T-cell (primary cell): ENCODE data around the gene GNAT1. TPM values are rescaled to one million over a fixed set of nuclear protein-coding genes. Genes with fewer than 3 reads are reported as not detected.

ENCODE experiments used
- ATAC-seq, 4 experiments: fragments of 200-7000 bp in 3 of 4; fragments of 150-1000 bp in 1 of 4; cut with Tn5 transposase; replicated peaks in 1 of 4; 1 replicate in 3 of 4; 2 replicates in 1 of 4; pipeline ENCODE4 v1.10.0; 2021; ENCODE audit warnings: moderate library complexity in 3 of 4, mild to moderate bottlenecking in 2 of 4, moderate number of reproducible peaks in 1 of 4
- CTCF ChIA-PET, 2 donors: fragments of 300-600 bp; sonication (Branson Sonifier 250); formaldehyde crosslinking; loops; one replicate each; lab custom pipeline; 2022; ENCODE audit warnings: antibody characterized with exemption in 2 of 2; lab: Charles Lee
- POLR2A ChIA-PET, 2 donors: fragments of 300-600 bp; sonication (Branson Sonifier 250); formaldehyde crosslinking; loops; one replicate each; lab custom pipeline; 2022; ENCODE audit warnings: antibody characterized with exemption in 2 of 2; lab: Charles Lee
- DNase-seq, 35 experiments: peaks; one replicate each; pipeline versions ENCODE4 v3.0.0 to v3.0.0-alpha.2; 2013 to 2023
- H3K27ac ChIP-seq: one replicate; pipeline ENCODE4 v1.5.1; 2013; ENCODE audit warnings: low read length
- H3K27me3 ChIP-seq, 2 experiments: replicated peaks in 1 of 2; 1 replicate in 1 of 2; 2 replicates in 1 of 2; pipeline versions ENCODE4 v1.6.1 to v1.7.0; 2013; ENCODE audit warnings: low read length in 1 of 2, mixed read lengths in 1 of 2; ENCODE audit not compliant: control insufficient read depth in 2 of 2, insufficient read depth in 2 of 2; ENCODE audit errors: extremely low read depth in 1 of 2
- H3K36me3 ChIP-seq, 2 donors: 1 replicate in 1 of 2; 2 replicates in 1 of 2; pipeline versions ENCODE4 v1.6.1 to v1.7.0; 2013; ENCODE audit warnings: low read length in 1 of 2; ENCODE audit not compliant: control insufficient read depth in 2 of 2, insufficient read depth in 1 of 2; ENCODE audit errors: extremely low read depth in 1 of 2
- H3K4me1 ChIP-seq, 2 experiments: 1 replicate in 1 of 2; 2 replicates in 1 of 2; pipeline versions ENCODE4 v1.6.1 to v1.7.0; 2013; ENCODE audit warnings: low read length in 2 of 2, mixed read lengths in 1 of 2; ENCODE audit not compliant: insufficient read depth in 2 of 2, control insufficient read depth in 1 of 2; ENCODE audit errors: extremely low read depth in 1 of 2
- H3K4me3 ChIP-seq, 2 donors: 1 replicate in 1 of 2; 2 replicates in 1 of 2; pipeline versions ENCODE4 v1.5.1 to v1.7.0; 2013; ENCODE audit warnings: mild to moderate bottlenecking in 2 of 2, low read length in 1 of 2, moderate library complexity in 1 of 2; ENCODE audit not compliant: control insufficient read depth in 1 of 2; ENCODE audit errors: extremely low read depth in 1 of 2
- H3K9me3 ChIP-seq: 2 replicates; pipeline ENCODE4 v1.7.0; 2013
- H3K27ac Mint-ChIP-seq, 2 donors: one replicate each; pipeline ENCODE4 v1.8.0; 2020 to 2021; ENCODE audit warnings: mild to moderate bottlenecking in 2 of 2, mixed read lengths in 2 of 2
- H3K27me3 Mint-ChIP-seq, 2 donors: one replicate each; pipeline ENCODE4 v1.8.0; 2021 to 2022; ENCODE audit warnings: mixed read lengths in 2 of 2
- H3K36me3 Mint-ChIP-seq: one replicate; pipeline ENCODE4 v1.8.0; 2021; ENCODE audit warnings: mixed read lengths
- H3K4me1 Mint-ChIP-seq, 3 donors: one replicate each; pipeline ENCODE4 v1.8.0; 2020 to 2022; ENCODE audit warnings: mixed read lengths in 3 of 3, mild to moderate bottlenecking in 1 of 3
- H3K4me3 Mint-ChIP-seq, 3 donors: one replicate each; pipeline ENCODE4 v1.8.0; 2020 to 2022; ENCODE audit warnings: mild to moderate bottlenecking in 3 of 3, mixed read lengths in 3 of 3, moderate library complexity in 3 of 3
- H3K9me3 Mint-ChIP-seq, 3 donors: one replicate each; pipeline ENCODE4 v1.8.0; 2020 to 2022; ENCODE audit warnings: mixed read lengths in 3 of 3
- WGBS: methylation state at CpG from one replicate; pipeline ENCODE4 v1.1.5; 2013; ENCODE audit warnings: missing lambda C conversion rate; ENCODE audit not compliant: insufficient coverage; 5-methylcytosine and 5-hydroxymethylcytosine counted together
- total RNA-seq, 35 experiments: library from RNA in 6 of 35; stranded (reverse) in 6 of 35; fragments of 120-200 nt in 1 of 35; gene quantifications; one replicate each; pipeline versions ENCODE4 v1.2.1 to v1.2.4 and lab custom pipeline; 2013 to 2026

GNAT1 gene
- total RNA-seq, 5 donors from 2014 or later (not counting 1 experiment from before 2014, with no cell fraction given) = 0.28 TPM; not detected in 4

GRCh38 chr3:50203113-50203808, 11.9 kb downstream of the GNAT1 start:
- H3K9me3 Mint-ChIP-seq = no peaks in the 10 kb centered on the region
- no peak overlapping the region for H3K27ac Mint-ChIP-seq
- no peak for ATAC-seq
- ChIA-PET POLR2A (no interaction called here), CTCF (interaction anchor here in 1 of 2 donors (1.5 kb wide), 1 partner anchor 9 kb away, joined by 4 read pairs; no protein-coding TSS in a partner anchor)
- Histone ChIP-seq H3K4me3 (no peak overlapping the region), H3K36me3 (no peaks in the 10 kb centered on the region), H3K9me3 (no peaks in the 10 kb centered on the region), H3K27ac (no peak overlapping the region), H3K4me1 (peaks cover 0 to 16% of the 10 kb centered on the region in 2 experiments), H3K27me3 (peaks cover 4 to 80% of the 10 kb centered on the region in 2 experiments)
- no peak for DNase-seq
- no peaks in the 10 kb centered on the region for H3K36me3 Mint-ChIP-seq
- no peak overlapping the region for H3K4me3 Mint-ChIP-seq
- peaks cover 38 to 64% of the 10 kb centered on the region in 2 donors for H3K27me3 Mint-ChIP-seq
- 91% methylated on average over 4 of the region's 9 CpGs for WGBS
- H3K4me1 Mint-ChIP-seq = peaks cover 0 to 7% (median 1%) of the 10 kb centered on the region in 3 donors

GRCh38 chr3:50203809-50204803, 12.7 kb downstream of the GNAT1 start:
- no peak overlapping the region for H3K4me3 ChIP-seq
- DNase-seq = no peak
- Mint-ChIP-seq H3K27ac (no peak overlapping the region), H3K9me3 (no peaks in the 10 kb centered on the region), H3K36me3 (no peaks in the 10 kb centered on the region), H3K27me3 (peaks cover 42 to 64% of the 10 kb centered on the region in 2 donors), H3K4me1 (peaks cover 0 to 7% (median 1%) of the 10 kb centered on the region in 3 donors), H3K4me3 (peak overlapping the region in 1 of 3 donors; percentile 29)
- H3K36me3 ChIP-seq = no peaks in the 10 kb centered on the region
- no peak overlapping the region for H3K27ac ChIP-seq
- no peaks in the 10 kb centered on the region for H3K9me3 ChIP-seq
- peaks cover 0 to 16% of the 10 kb centered on the region in 2 experiments for H3K4me1 ChIP-seq
- 49% methylated on average over 5 of the region's 12 CpGs for WGBS
- ChIA-PET CTCF (interaction anchor here in 1 of 2 donors (1.5 kb wide), 1 partner anchor 10 kb away, joined by 4 read pairs; no protein-coding TSS in a partner anchor), POLR2A (no interaction called here)
- no peak for ATAC-seq
- H3K27me3 ChIP-seq = peaks cover 4 to 88% of the 10 kb centered on the region in 2 experiments

DNA sequence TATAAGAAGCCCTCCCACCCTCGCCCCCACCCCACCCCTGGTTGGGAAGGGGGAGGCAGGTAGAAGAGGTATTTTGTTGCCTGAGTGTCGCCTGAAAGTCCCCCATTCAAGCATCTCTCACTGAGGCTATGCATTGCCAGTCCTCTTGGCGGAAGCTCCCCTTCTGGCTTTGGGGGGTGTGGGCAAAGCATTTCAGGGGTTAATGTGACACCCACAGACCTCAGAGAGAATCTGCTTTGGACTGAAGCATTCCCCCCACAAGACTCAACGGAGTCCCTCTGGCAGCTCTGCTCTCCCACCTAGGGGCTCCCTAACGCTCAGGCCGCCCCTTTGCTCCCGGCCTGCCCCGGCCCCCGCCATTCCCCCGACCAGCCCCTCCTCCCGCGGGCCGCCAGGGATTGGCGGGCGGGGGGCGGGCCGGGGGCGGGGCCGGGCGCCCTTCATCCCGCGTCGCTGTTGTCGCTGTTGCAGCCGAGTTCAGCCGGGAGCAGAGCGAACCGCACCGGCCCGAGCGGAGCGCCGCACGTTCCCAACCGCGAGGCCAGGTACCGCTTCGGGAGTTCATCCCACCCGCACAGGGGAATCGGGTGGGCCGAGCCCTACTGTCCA, 13.5 kb downstream of the GNAT1 start, which contains the start of gene SLC38A3:
TSS of gene SLC38A3 (plus strand) at position 468 of the 609 bp plus-strand sequence. CDS start 8,929 bp downstream, outside the sequence.
- H3K27ac Mint-ChIP-seq = no peak within 1 kb of the TSS
- H3K27ac ChIP-seq = no peak within 1 kb of the TSS
- H3K27me3 Mint-ChIP-seq = peaks cover 39 to 62% of the 10 kb centered on the region in 2 donors
- DNase-seq (peak in 5 of 35 experiments; percentile 11 to 43 (median 23)), ATAC-seq (peak; percentile 50 to 73 (median 60))
- H3K4me1 ChIP-seq = peaks cover 0 to 16% of the 10 kb centered on the region in 2 experiments
- H3K27me3 ChIP-seq = peaks cover 4 to 88% of the 10 kb centered on the region in 2 experiments
- no peaks in the 10 kb centered on the region for H3K9me3 Mint-ChIP-seq
- 2% methylated on average over 36 of the region's 41 CpGs for WGBS
- H3K36me3 ChIP-seq = no peaks in the 10 kb centered on the region
- peak within 1 kb of the TSS; percentile 13 to 57 (median 21) for H3K4me3 Mint-ChIP-seq
- peak within 1 kb of the TSS in 1 of 2 donors; percentile 58 for H3K4me3 ChIP-seq
- H3K4me1 Mint-ChIP-seq = peaks cover 0 to 7% (median 1%) of the 10 kb centered on the region in 3 donors
- CTCF ChIA-PET = interaction anchor here in 1 of 2 donors (1.3 kb wide), 1 partner anchor 10 kb away, joined by 3 read pairs; no protein-coding TSS in a partner anchor
- H3K36me3 Mint-ChIP-seq = no peaks in the 10 kb centered on the region
- H3K9me3 ChIP-seq = no peaks in the 10 kb centered on the region
- POLR2A ChIA-PET = no interaction called here

DNA sequence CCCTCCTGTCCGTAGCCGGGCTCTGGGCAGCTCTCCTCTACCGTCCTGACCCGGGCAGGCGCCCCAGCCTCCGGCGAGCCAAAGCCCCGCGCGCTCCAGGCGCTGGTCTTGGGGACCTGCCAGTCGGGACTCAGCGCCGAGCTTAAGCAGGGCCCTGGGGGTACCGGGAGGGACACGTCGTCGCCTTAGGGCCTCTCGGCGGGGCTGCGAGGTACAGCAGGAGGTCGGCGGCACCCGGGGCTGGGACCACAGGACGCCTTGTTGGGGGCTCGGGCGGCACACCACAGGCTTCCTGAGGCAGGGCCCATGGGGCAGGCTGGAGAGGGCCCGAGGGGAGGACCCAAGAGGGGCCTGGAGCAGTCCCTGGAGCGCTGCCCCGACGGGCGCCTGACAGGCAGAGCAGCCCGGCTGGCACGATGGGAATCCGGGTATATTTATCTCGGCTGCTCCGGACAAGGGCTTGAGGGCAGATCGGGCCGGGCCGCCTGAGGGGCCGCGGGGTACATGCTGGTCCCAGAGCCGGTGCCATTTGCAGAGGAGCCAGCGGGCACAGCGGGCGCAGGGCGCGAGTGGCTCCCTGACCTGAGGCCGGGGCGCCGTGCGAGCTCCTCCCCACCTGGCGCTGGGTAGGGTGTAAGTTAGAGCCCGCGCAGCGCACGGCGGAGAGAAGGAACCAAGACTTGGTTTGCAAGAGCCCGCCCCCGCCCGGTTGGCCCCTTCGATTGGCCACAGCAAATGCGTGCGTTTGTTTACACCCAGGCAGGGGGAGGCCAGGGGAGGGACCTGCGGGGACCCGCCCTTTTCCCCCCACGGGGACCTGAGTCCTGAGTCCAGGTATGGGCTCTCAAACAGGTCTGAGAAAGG, 14.2 kb downstream of the GNAT1 start:
- peak in 23 of 35 experiments; percentile 18 to 53 (median 38) for DNase-seq
- H3K4me3 ChIP-seq = peak overlapping the region in 1 of 2 donors; percentile 58
- Mint-ChIP-seq H3K4me3 (peak overlapping the region; percentile 13 to 57 (median 21)), H3K36me3 (no peaks in the 10 kb centered on the region), H3K27ac (no peak overlapping the region), H3K9me3 (no peaks in the 10 kb centered on the region), H3K4me1 (peaks cover 0 to 7% (median 1%) of the 10 kb centered on the region in 3 donors), H3K27me3 (peaks cover 38 to 61% of the 10 kb centered on the region in 2 donors)
- ChIA-PET CTCF (interaction anchor here in 1 of 2 donors (1.3 kb wide), 1 partner anchor 11 kb away, joined by 3 read pairs; no protein-coding TSS in a partner anchor), POLR2A (interaction anchor here in 1 of 2 donors (0.6 to 0.7 kb wide), 2 partner anchors 15 to 85 kb away, joined by 4 to 7 read pairs; no protein-coding TSS in a partner anchor)
- H3K4me1 ChIP-seq = peaks cover 0 to 16% of the 10 kb centered on the region in 2 experiments
- no peaks in the 10 kb centered on the region for H3K9me3 ChIP-seq
- 2% methylated on average over 66 of the region's 67 CpGs for WGBS
- H3K27ac ChIP-seq = no peak overlapping the region
- H3K27me3 ChIP-seq = peaks cover 4 to 93% of the 10 kb centered on the region in 2 experiments
- peak; percentile 51 to 76 (median 54) for ATAC-seq
- H3K36me3 ChIP-seq = no peaks in the 10 kb centered on the region

DNA sequence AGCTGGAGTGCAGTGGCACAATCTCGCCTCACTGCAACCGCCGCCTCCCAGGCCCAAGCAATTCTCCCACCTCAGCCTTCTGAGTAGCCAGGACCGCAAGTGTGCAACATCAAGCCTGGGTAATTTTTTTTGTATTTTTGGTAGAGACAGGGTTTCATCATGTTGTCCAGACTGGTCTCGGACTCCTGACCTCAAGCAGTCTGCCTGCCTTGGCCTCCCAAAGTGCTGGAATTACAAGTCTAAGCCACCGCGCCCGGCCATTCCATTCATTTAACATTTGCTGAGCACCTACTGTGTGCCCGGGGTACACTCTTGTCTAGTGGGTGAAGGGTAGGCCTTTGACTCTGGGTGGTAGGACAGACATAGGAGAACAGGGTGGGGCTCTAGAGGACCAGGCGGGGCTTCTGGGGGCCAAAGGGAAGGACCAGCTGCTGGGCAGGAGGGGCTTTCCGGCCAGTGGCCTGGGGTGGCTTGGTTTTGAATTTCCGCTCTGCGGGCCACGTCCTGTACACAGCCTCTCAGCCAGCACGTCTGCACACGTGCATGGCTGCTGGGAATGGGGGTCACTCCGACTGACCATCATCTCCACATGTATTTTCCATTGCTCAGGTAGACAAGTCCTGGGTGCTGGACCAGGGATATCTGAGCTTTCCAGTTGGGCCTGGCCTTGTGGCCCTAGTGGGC, 16.1 kb downstream of the GNAT1 start:
- no peaks in the 10 kb centered on the region for H3K36me3 Mint-ChIP-seq

More for the DNA sequence above, 16.1 kb downstream of the GNAT1 start:
- H3K4me3 ChIP-seq = no peak overlapping the region
- H3K27ac ChIP-seq = no peak overlapping the region
- DNase-seq = no peak
- ATAC-seq = no peak
- H3K4me1 Mint-ChIP-seq = peaks cover 0 to 7% (median 1%) of the 10 kb centered on the region in 3 donors
- ChIA-PET POLR2A (no interaction called here), CTCF (no interaction called here)
- H3K9me3 ChIP-seq = no peaks in the 10 kb centered on the region
- peaks cover 0 to 16% of the 10 kb centered on the region in 2 experiments for H3K4me1 ChIP-seq
- WGBS = 81% methylated on average over 9 of the region's 17 CpGs
- H3K36me3 ChIP-seq = no peaks in the 10 kb centered on the region
- H3K27me3 ChIP-seq = peaks cover 4 to 81% of the 10 kb centered on the region in 2 experiments
- no peak overlapping the region for H3K27ac Mint-ChIP-seq
- H3K27me3 Mint-ChIP-seq = peaks cover 24 to 45% of the 10 kb centered on the region in 2 donors
- no peaks in the 10 kb centered on the region for H3K9me3 Mint-ChIP-seq
- H3K4me3 Mint-ChIP-seq = no peak overlapping the region
